GM13977 (cell line): ENCODE measurements around the gene ZFP64.

ENCODE experiments used
- DNase-seq: peaks from one replicate; pipeline ENCODE4 v3.0.0; 2012; ENCODE audit warnings: low spot score
- CTCF ChIP-seq: IDR thresholded peaks from 2 replicates; pipeline ENCODE4 v1.5.1; 2012; ENCODE audit warnings: mild to moderate bottlenecking, control low read depth; ENCODE audit not compliant: insufficient read depth; ENCODE audit errors: extremely low read depth, missing control alignments
- in situ Hi-C: fragments of 300-500 bp; cut with MboI; formaldehyde crosslinking; loops from one replicate; pipeline ENCODE4 v1.12.0; 2022; ENCODE audit warnings: low sequenced_read_pairs, low pct_unique_long_range_greater_than_20kb, mixed read lengths, inconsistent platforms; ENCODE audit not compliant: unreplicated experiment

Gene ZFP64

DNA sequence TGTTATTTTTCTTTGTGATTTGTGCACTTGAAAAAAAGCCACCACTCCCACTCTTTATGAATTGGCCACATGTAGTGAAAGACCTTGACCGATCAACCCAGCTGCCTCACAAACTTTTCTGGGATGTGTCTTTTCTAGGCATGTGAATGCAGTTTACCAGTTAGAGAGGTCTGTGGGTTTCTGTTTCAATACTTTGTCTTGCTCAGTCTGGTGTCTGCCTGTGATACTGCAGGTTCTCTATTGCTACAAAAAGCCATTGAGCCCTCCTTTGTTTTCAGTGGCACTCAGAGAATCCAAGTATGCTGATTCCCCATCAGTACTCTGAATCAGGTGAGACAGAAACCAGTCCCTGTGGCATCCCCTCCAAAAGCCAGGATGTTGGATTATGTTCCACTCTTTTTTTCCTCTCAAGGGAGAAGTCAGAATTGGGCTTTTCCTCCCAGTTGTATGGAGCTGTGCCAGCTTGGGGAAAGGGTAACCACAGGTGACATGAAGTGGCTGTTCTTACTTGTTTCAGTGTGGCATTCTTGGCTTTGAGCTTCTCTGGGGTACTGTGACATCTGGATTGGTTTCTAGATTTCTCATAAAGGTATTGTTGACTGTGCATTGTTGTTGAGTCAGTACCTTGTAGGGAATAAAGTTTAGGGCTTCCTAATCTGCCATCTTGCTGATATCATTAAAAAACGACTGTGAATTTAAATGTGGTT lies 26.3 kb upstream of the ZFP64 start:
- in situ Hi-C loops: no loop called here
- no peak for TF ChIP-seq CTCF

DNA sequence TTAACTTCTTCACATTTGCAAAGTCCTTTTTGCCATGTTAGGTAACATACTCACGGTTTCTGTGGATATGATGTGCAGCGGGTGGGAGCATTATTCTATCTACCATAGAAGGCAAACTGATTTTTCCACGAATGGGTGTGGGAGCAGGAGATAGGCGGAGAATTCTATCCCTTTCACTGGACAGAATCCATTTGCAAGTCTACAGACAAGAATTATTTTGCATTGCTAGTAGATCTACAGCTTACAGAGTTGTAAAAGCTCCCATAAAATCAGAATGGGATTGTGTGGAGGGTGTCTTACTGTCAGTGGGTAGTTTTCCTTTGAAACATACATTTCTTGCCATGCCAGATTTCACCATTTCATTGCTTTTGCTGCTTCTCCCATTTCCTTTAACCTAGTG lies 22.4 kb upstream of the ZFP64 start:
- no peak for TF ChIP-seq CTCF
- in situ Hi-C loops: no loop called here
- DNase-seq: no peak

More for the DNA sequence above, 26.3 kb upstream of the ZFP64 start:
- no peak for DNase-seq

GRCh38 chr20:52212943-52213342 lies 21.4 kb upstream of the ZFP64 start:
- in situ Hi-C loops: no loop called here
- TF ChIP-seq CTCF: no peak
- no peak for DNase-seq

DNA sequence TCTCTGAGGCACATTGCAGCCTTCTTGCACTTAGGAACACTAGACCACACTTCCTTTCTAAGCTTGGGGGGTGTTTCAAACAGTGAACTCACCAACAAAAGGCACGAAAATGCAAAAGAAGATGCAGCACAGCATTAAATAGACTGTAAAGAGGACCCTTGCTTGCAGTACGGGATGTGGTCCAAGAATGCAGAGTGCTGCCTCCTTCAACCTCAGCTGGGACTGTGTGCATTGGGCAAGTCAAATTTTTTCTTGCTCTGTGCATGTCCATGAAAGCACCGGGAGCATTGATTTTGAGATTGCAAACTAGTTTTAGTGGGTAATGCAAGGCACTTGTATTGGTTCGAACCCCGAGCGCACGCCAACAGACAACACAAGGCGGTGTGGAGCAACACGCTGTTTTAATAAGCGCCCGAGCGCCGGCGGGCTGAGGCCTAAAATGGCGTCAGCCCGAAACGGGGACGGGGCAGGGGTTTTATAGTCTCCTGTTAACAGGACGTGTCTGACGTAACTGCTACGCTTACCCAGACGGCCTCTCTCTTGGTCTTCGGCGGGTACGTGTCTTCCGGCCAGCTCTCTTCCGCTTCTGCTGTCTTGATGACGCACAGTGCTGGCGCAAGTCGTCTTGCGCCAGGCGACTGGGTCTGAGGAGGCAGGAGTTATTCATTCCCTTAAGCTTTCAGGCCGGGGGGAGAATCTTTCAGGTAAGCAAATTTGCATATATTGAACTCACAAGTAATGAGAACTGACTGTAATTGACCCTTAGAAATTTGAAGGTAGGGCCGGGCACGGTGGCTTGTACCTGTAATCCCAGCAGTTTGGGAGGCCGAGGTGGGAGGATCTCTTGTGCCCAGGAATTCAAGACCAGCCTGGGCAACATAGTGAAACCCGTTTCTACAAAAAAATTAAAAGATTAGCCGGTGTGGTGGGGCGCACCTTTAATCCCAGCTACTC lies 18.7 kb upstream of the ZFP64 start:
- no peak for TF ChIP-seq CTCF
- in situ Hi-C loops: no loop called here
- DNase-seq: no peak

- no peak for TF ChIP-seq CTCF
- DNase-seq: no peak
- in situ Hi-C loops: no loop called here
Observed at GRCh38 chr20:52209154-52209571, 17.6 kb upstream of the ZFP64 start.

DNA sequence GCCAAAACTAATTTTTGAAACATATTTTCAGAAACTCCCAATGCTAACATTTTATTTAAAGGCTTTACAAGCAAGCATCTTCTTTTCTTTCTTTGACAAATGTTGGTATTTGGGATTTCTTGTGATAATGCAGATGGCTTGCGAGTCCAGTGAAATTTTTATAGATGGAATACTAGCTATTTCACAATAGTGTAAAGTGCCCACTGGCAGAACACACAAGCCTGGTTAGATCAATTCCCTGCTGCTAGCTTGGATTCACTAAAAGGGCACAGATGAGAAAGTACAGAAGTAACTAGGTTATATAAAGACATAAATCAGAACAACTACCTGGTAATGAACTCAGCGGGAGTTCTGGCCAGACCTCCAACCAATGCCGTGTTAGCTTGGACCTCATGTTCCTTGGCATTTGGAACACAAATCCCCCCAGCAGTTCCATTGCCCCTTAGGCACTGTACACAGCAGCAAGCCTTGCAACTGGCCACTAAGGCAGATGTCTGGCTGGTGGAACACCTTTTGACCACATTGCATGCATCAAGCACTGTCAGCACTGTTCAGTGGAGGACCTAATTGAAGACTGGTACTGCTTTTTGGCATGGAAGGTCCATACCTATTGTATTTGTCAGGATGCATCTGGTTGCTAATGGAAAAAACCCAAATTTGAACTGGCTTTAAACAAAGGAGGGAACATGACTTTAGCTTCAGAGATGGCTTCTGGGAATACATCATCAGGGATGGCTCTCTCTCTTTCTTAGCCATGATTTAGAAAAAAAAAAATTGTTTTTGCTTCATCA lies 15.6 kb upstream of the ZFP64 start:
- no peak for TF ChIP-seq CTCF
- in situ Hi-C loops: no loop called here
- no peak for DNase-seq
